NCI-H460 (cell line): Measurements from ENCODE around the gene WBP1L. TPM values are rescaled to one million over a fixed set of nuclear protein-coding genes. Genes with fewer than 3 reads are reported as not detected.

Experiments
- DNase-seq: peaks from one replicate; pipeline ENCODE4 v3.0.0-alpha.2; 2016; ENCODE audit warnings: low read depth; ENCODE audit errors: extremely low read depth
- total RNA-seq: library from RNA; depleted of rRNA; stranded (reverse); fragments of >200 nt; shearing (Covaris generic); gene quantifications from 2 replicates; pipeline ENCODE4 v1.2.3, GENCODE V29; 2014

WBP1L gene
- total RNA-seq, 1 experiment from 2014 or later, result 12.8 TPM

- no peak for DNase-seq
Observed at GRCh38 chr10:102777711-102778453, 34.1 kb downstream of the WBP1L start.

DNA sequence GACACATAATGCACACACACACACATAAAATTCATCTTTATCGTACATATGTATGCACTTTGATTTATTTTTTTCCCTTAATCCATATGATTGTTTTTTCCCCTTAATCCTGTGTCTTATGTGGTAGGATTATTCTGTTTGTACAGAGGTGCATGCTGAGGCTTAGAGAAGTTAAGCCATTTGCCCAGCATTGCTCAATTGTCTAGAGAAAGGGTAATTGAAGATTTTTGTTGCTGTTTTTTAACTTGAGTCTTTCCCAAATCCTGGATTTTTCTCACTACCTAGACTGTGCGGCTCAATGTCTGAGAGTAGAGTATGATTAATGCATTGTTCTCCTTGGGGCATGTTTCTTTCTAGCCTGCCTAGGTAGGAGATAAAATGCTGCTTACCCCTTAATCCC, 35.0 kb downstream of the WBP1L start:
- DNase-seq, result no peak

- DNase-seq, result no peak
Observed at GRCh38 chr10:102779680-102780526, 36.2 kb downstream of the WBP1L start.

GRCh38 chr10:102780527-102780808, 36.7 kb downstream of the WBP1L start:
- no peak for DNase-seq

GRCh38 chr10:102781090-102781920, 37.6 kb downstream of the WBP1L start:
- no peak for DNase-seq

DNA sequence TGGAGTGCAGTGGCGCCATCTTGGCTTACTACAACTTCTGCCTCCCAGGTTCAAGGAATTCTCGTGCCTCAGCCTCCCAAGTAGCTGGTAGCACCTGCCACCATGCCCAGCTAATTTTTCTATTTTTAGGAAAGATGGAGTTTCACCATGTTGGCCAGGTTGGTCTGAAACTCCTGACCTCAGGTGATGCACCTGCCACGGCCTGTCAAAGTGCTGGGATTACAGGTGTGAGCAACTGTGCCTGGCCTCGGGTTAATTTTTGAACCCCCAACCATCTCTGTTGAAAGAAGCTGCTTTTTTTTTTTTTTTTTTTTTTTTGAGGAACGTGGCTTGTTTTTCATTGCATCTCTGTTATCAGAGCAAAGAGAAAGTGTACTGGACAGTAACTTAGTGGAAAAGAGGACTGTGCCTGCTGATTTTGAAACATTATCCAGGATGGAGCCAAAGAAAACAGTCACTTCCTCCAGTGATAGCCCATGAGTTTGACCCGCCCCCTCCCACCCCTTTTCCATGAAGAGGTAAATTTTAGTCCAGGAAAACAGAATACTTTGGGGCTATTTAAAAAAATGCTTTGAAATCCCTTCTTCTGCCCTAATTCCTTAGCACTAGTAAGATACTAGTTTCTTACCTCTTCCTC, 38.3 kb downstream of the WBP1L start:
- DNase-seq, result peak; percentile 24

DNA sequence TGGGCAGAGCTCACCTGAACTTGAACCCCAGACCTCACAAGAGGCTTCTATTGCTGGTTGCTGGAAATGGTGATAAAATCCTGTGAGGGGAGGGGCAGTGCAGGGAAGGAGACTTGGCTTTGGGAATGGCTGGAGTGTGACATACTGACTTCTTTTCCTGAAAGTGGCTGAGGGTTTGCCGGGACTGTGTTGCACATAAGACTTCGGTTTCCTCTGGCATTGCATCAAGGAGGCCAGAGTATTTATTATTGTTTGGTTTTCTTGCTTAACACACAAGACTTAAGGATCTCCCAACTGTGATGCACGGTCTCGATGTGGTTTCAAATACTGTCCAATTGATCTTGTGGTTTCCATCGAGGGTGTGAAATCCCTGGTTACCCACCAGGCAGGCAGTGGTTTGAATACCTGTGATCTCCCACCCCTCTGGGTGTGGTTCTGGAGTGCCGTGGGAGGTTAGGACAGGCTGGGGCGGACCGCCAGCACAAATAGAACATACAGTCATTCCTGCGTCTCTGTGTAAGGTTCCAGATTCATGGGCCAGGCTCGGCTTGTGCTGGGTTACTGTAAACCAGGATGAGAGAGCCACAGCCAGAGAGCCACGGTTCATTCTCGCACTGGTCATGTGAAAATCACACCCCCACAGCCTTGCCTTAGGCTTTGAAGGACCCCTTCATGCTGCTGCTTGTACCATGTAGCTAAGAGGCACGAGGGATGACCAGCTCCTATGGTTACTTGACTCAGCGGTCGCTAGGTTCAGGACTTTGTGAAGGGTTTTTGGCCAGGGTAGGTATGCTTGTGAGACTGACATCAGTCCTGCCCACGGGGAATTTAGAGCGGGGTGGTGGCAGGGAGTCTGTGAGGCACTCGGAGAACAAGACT, 39.2 kb downstream of the WBP1L start:
- DNase-seq, result peak; percentile 6

DNA sequence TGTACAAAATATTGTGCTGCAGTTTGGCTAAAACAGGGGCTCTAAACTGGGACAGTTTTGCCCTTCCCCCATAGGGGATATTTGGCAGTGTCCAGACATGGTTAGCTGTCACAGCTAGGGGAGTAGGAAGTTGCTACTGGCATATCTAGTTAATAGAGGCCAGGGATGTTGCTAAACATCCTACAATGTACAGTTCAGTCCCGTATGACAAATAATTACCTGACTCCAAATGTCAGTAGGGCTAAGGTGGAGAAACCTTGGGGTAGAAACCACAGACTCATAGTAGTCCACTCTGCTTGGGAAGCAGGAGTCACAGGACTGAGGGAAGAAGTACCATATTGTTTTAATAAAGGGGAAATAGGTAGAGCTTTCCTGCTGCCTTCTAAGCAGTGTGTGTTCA, 39.8 kb downstream of the WBP1L start:
- DNase-seq, result no peak

GRCh38 chr10:102785818-102786217, 42.1 kb downstream of the WBP1L start:
- no peak for DNase-seq

GRCh38 chr10:102791754-102792395, 48.1 kb downstream of the WBP1L start:
- DNase-seq, result no peak

- no peak for DNase-seq
Observed at GRCh38 chr10:102795453-102796406, 52.0 kb downstream of the WBP1L start.

GRCh38 chr10:102796407-102797176, 52.8 kb downstream of the WBP1L start:
- DNase-seq, result no peak

DNA sequence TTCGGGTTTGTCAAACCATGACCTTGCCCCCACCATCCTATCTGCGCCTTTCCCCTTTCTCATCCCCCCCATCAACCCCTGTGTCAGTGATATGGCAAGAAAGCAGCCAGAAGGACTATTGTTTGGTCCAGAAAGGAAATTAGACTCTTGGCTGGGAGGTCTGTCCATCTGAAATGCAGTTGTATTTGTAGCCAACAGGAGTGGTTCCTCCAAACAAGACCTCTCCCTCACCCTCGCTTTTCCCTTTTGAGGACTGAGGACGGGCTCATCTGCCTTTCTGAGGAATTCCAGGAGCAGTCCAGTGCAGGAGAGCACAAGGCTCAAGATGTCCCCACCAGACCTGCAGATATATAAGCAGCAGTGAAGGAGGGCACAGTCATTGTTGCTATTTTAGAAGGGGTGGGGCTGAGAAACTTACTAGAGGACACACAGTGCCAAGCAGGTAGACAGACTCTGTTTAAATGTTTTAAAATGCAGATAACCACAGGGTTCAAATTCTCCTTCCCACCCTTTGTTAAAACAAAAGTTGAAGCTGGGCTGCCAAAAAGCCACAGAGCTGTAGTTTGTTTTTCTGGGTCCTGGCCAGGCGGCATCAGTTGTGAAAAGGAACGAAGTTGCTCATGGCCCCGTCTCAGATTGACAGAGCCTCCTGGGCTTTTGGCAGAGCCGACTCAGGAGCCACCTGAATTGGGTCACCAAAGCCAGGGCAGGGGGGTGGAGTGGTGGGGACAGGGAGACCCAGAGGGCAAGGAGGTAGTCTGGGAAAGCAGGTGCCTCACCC, 56.1 kb downstream of the WBP1L start:
- no peak for DNase-seq

DNA sequence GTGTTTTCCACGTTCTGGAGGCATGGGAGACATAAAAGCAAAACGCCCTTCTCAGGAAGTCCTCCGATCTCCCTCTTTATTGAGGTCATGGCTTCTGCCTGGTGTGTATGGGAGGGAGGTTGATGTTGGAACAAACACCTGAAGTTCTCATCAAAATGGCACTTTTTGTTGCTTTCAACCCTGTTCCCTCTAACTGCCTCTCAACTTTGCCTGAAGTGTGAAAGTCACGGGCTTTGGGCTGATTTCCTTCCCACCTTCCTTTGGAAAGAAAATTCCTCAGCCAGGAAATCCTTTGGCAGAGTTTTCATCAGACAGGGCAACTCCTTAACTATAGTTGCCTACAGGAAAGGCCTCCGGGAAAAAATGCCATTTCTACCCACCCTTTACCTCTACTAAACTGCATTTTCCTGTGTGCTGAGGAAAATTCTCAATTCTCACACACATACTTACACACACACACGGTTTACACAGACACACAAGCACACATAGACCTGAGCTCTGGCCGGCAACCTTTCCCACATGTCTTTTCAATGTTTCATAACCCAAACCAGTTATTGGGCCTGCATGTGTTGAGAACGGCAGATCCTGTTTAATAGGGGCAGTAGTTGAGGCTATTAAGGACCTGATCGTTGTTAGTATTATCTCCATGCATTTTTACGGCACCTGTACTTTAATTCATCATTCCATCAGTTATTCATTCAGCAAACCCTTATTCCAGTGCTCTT, 57.0 kb downstream of the WBP1L start:
- DNase-seq, result no peak

DNA sequence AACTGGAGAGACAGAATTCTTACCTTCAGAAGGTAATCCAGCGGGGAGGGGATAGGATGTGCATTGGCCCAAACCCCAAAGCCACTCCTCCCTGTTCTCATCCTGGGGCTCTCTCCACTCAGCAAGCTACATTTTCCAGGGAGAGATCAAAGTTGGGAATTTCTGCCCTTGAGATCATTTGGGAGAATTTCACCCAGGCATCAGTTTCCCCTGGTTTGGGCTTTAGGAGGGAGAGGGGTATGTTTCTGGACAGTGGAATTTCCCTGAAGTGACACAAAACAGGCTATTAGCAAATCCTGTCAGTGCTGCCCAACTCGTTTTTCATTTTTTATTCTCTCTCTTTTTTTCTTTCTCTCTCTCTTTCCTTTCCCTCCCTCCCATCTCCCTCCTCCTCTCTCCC, 57.7 kb downstream of the WBP1L start:
- DNase-seq, result no peak

DNA sequence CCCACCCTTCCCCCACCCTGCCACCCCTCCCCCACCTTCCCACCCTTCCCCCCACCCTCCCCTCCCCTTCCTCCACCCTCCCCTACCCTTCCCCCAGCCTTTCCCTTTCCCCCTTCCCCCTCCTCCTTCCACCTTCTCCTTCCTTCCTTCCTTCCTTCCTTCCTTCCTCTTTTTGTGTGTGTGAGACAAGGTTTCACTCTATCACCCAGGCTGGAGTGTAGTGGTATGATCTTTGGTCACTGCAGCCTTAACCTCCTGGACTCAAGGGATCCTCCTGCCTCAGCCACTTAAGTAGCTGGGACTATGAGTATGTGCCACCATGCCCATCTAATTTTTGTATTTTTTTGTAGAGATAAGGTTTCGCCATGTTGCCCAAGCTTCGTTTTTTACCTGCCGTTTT, 58.2 kb downstream of the WBP1L start:
- DNase-seq, result no peak
